Natural killer cell treated with Interleukin-12 subunit alpha and Interleukin-12 subunit beta and Interleukin-15 and Interleukin-18, amount 100 ng/mL, for 72 hours (primary cell): ENCODE measurements around the gene SSR1. TPM values are rescaled to one million over a fixed set of nuclear protein-coding genes. Genes with fewer than 3 reads are reported as not detected.
"Not testable (repeated sequence)": the region's sequence is repeated elsewhere in the genome, so short reads cannot be mapped to it uniquely, and the experiment has no call there.

Experiments
- ATAC-seq, 2 donors: fragments of 150-1000 bp; cut with Tn5 transposase in 1 of 2; sonication (Bioruptor Pico), chemical (Tn5 transposase) in 1 of 2; 2 replicates each; pipeline ENCODE4 v1.10.0; 2021
- DNase-seq: peaks from one replicate; pipeline ENCODE4 v3.0.0; 2022; ENCODE audit warnings: low spot score
- H3K27ac Mint-ChIP-seq, 2 donors: 1 replicate in 1 of 2; 2 replicates in 1 of 2; pipeline ENCODE4 v1.8.0; 2022; ENCODE audit warnings: mixed read lengths in 2 of 2, mild to moderate bottlenecking in 1 of 2, moderate library complexity in 1 of 2
- H3K27me3 Mint-ChIP-seq, 2 donors: 1 replicate in 1 of 2; 2 replicates in 1 of 2; pipeline ENCODE4 v1.8.0; 2022; ENCODE audit warnings: mixed read lengths in 2 of 2
- H3K36me3 Mint-ChIP-seq: one replicate; pipeline ENCODE4 v1.8.0; 2022; ENCODE audit warnings: mixed read lengths
- H3K4me1 Mint-ChIP-seq, 2 donors: 1 replicate in 1 of 2; 2 replicates in 1 of 2; pipeline ENCODE4 v1.8.0; 2022; ENCODE audit warnings: low read depth in 2 of 2, mixed read lengths in 2 of 2, mild to moderate bottlenecking in 1 of 2
- H3K4me3 Mint-ChIP-seq: one replicate; pipeline ENCODE4 v1.8.0; 2022; ENCODE audit warnings: mixed read lengths
- H3K9me3 Mint-ChIP-seq: 2 replicates; pipeline ENCODE4 v1.8.0; 2022; ENCODE audit warnings: mixed read lengths
- total RNA-seq, 2 donors: library from RNA; stranded (reverse); gene quantifications; one replicate each; pipeline ENCODE4 v1.2.3, GENCODE V29; 2022

Gene SSR1
- total RNA-seq, 2 donors from 2014 or later, result 154 to 194 TPM

DNA sequence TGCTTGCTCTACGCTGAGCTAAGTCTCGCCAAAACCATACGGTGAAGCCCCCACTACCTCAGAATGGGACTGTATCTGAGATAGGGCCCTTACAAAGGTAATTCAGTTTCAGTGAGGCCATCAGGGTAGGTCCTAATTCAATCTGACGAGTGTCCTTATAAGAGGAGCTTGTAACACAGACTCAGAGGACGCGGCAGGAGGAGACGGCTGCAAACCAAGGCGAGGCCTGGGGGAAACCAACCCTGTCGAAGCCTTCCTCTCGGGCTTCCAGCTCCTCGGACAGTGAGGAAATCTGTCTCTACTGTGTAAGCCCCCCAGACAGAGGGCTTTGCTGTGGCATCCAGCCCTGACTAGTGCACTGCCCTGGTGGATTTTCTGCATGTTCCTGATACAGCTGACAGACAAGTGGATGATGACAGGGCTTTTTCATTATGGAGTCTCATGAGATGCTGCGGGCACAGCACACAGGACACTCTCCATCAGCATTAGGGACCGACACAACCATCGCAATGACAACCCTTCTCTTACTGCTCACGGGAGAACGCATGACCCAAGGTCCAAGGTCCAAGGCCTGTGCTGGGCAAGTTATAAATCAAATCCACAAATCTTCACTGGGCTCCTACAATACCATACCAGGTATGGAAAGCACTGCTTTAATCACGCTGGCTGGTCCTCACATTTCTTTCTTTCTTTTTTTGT, 48.2 kb downstream of the SSR1 start:
- Mint-ChIP-seq H3K4me3 (no peak overlapping the region), H3K4me1 (peaks cover 8 to 16% of the 10 kb centered on the region in 2 donors), H3K36me3 (no peaks in the 10 kb centered on the region), H3K27ac (no peak overlapping the region), H3K27me3 (peaks cover 11 to 12% of the 10 kb centered on the region in 2 donors), H3K9me3 (no peaks in the 10 kb centered on the region)
- ATAC-seq (no peak), DNase-seq (no peak)

DNA sequence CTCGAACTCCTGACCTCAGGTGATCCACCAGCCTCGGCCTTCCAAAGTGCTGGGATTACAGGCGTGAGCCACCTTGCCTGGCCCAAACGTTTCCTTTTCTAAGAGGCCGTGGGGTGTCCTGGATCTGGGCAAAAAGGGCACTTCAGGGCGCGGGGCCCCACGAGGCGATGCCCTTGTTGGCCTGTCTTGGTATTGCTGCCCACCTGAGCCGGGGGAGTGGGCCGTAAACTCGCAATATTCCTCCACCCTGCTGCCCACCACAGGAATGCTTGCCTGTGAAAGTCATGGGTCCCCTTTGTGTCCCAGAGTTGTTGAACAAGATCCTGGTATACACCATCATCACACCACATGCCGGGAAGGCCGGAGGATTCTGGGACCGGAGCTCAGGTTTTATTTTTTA, 49.0 kb downstream of the SSR1 start:
- Mint-ChIP-seq H3K27ac (no peak overlapping the region), H3K4me1 (peaks cover 8 to 16% of the 10 kb centered on the region in 2 donors), H3K27me3 (peaks cover 19 to 20% of the 10 kb centered on the region in 2 donors), H3K4me3 (no peak overlapping the region), H3K36me3 (no peaks in the 10 kb centered on the region), H3K9me3 (no peaks in the 10 kb centered on the region)
- no peak for ATAC-seq
- DNase-seq, result no peak

- Mint-ChIP-seq H3K4me1 (peaks cover 8 to 16% of the 10 kb centered on the region in 2 donors), H3K27me3 (peaks cover 19 to 20% of the 10 kb centered on the region in 2 donors)
- not testable (repeated sequence) for H3K4me3 Mint-ChIP-seq, ATAC-seq, H3K9me3 Mint-ChIP-seq, DNase-seq, H3K27ac Mint-ChIP-seq, H3K36me3 Mint-ChIP-seq
Observed at GRCh38 chr6:7263519-7263805, 49.5 kb downstream of the SSR1 start.

DNA sequence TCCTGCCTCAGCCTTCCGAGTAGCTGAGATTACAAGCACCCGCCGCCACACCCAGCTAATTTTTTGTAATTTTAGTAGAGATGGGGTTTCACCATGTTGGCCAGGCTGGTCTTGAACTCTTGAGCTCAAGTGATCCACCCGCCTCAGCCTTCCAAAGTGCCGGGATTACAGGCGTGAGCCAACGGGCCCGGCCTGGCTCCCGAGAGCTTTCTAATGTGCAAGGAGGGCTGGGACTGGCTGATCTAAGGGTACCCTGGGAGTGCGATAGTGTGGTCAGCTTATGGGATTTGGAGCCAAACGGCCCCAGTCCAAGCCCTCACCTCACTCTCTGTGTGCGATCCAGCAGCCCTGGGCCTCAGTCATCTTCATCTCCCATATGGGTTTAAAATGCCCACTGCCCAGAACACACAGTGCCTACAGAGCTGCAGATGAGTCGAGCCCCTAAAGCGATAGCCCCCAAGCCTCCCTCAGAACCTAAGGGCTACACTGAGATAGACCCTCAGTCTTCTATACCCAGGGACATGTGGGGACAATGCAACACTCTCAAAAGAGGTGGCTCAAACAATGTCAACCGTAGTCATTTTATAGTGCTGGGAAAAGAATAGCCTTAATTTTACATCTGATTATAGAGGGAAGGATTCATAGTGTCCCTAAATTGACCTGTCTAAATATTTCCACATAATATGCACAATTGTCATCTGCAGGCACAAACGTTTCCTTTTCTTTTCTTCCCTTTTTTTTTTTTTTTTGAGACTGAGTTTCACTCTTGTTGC, 50.1 kb downstream of the SSR1 start:
- peaks cover 8 to 16% of the 10 kb centered on the region in 2 donors for H3K4me1 Mint-ChIP-seq
- no peaks in the 10 kb centered on the region for H3K9me3 Mint-ChIP-seq
- peaks cover 19 to 20% of the 10 kb centered on the region in 2 donors for H3K27me3 Mint-ChIP-seq
- peak overlapping the region in 1 of 2 donors; percentile 50 for H3K27ac Mint-ChIP-seq
- DNase-seq (no peak), ATAC-seq (no peak)
- H3K4me3 Mint-ChIP-seq, result no peak overlapping the region
- no peaks in the 10 kb centered on the region for H3K36me3 Mint-ChIP-seq

DNA sequence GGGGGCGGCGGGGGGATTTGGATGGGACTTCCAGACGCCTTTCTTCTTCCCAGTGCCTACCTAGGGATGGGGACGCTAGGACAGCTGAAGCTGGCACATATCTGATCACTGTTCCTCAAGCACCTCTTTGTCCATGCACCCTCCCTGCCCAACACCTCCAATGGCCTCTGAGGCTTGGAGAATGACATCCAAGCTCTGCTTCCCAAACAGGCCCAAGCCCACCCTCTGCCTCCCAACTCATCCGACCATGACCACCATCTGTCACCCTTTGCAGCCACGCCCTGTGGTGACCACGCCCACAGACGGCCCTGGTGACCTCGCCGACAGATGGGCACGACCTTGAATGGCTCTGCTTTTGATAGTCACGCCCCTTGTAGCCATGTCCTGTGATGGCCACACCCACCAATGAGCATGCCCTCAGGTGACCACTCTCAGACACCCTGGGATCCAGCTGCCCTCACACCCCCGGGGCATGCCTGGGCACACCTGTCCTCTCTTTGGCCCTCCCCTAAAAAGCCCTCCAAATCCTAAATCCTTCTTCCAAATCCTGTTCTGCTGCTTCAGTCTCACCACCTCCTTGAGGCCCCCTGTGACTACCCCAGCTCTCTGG, 51.0 kb downstream of the SSR1 start:
- Mint-ChIP-seq H3K4me3 (peak overlapping the region; percentile 53), H3K27me3 (peaks cover 19 to 20% of the 10 kb centered on the region in 2 donors), H3K36me3 (no peaks in the 10 kb centered on the region), H3K9me3 (no peaks in the 10 kb centered on the region), H3K27ac (peak overlapping the region in 1 of 2 donors; percentile 50), H3K4me1 (peaks cover 8 to 16% of the 10 kb centered on the region in 2 donors)
- DNase-seq, result no peak
- ATAC-seq, result no peak

GRCh38 chr6:7261032-7261841, 51.8 kb downstream of the SSR1 start:
- Mint-ChIP-seq H3K4me3 (peak overlapping the region; percentile 71), H3K36me3 (no peaks in the 10 kb centered on the region), H3K27ac (peak overlapping the region in 1 of 2 donors; percentile 55), H3K4me1 (peaks cover 8 to 16% of the 10 kb centered on the region in 2 donors), H3K9me3 (no peaks in the 10 kb centered on the region), H3K27me3 (peaks cover 19 to 20% of the 10 kb centered on the region in 2 donors)
- ATAC-seq, result peak; percentile 72 to 87
- DNase-seq, result peak; percentile 69

DNA sequence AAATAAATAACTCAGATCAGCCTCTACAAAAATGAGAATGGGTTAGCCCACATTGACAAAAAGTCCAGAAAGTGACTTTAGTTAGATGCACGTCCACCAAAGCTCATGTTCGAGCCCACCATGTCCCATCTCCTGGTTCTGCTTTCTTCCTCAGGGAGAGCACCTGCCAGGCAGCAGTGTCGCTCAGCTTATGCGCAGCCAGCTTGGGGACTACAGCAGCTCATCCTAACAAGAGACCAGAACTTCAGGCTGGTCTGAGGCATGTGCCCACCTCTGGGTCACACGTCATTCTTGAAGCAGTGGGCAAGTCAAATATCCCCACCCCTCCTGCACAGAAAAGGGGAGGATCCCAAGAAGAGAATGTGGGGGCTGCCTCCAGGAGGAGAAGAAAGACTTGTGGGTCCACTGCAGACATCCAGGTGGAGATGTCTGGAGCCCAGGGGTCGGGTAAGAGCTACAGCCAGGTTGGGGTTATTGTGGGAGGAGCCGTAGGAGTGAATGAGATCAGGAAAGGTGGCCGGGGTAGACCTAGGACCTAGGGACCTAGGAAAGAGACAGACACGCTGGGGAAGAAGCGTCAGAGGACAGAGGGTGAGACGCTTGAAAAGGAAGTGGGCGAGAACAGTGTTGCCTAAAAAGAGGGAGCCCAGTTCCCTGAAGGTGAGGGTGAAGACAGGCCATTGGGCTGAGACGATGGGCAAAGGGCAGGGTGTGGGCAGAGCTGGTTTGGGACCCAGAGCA, 52.5 kb downstream of the SSR1 start:
- Mint-ChIP-seq H3K27me3 (peaks cover 19 to 20% of the 10 kb centered on the region in 2 donors), H3K36me3 (no peaks in the 10 kb centered on the region), H3K4me3 (peak overlapping the region; percentile 71), H3K4me1 (peaks cover 8 to 16% of the 10 kb centered on the region in 2 donors), H3K27ac (peak overlapping the region in 1 of 2 donors; percentile 55), H3K9me3 (no peaks in the 10 kb centered on the region)
- no peak for DNase-seq
- ATAC-seq, result peak in 1 of 2 donors; percentile 4

DNA sequence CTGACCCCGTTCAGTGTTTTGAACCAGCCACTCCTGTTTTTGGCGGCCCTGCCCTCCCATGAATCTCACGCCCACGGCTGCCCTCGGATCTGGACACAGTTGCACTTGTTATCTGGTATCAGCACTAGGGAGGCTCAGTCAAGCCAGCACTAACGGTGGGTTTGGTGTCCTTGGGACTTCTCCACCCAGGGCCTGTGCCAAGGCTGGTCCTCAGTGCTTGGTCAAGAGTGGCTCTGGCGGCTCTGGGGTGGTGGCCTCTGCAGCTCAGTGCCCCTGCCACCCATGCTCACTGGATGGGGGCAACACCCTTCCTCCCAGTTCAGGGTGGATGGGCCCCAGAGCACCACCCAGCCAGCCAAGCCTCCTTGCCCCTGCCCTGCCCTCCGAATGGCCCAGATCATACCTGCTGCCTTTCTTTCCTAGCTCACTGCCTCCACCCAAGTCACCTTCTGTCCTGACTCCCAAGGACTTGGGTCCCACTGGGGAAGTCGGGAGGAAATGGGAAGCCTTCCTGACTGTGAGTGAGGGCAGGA, 54.7 kb downstream of the SSR1 start:
- H3K27me3 Mint-ChIP-seq, result peaks cover 19 to 20% of the 10 kb centered on the region in 2 donors
- DNase-seq (no peak), ATAC-seq (no peak)
- no peaks in the 10 kb centered on the region for H3K36me3 Mint-ChIP-seq
- H3K27ac Mint-ChIP-seq, result no peak overlapping the region
- no peaks in the 10 kb centered on the region for H3K9me3 Mint-ChIP-seq
- no peak overlapping the region for H3K4me3 Mint-ChIP-seq
- H3K4me1 Mint-ChIP-seq, result peaks cover 8 to 16% of the 10 kb centered on the region in 2 donors

- DNase-seq (no peak), ATAC-seq (no peak)
- Mint-ChIP-seq H3K4me3 (no peak overlapping the region), H3K9me3 (no peaks in the 10 kb centered on the region), H3K4me1 (peaks cover 8 to 16% of the 10 kb centered on the region in 2 donors), H3K36me3 (no peaks in the 10 kb centered on the region), H3K27me3 (peaks cover 19 to 20% of the 10 kb centered on the region in 2 donors), H3K27ac (no peak overlapping the region)
Observed at GRCh38 chr6:7257521-7258230, 55.3 kb downstream of the SSR1 start.

DNA sequence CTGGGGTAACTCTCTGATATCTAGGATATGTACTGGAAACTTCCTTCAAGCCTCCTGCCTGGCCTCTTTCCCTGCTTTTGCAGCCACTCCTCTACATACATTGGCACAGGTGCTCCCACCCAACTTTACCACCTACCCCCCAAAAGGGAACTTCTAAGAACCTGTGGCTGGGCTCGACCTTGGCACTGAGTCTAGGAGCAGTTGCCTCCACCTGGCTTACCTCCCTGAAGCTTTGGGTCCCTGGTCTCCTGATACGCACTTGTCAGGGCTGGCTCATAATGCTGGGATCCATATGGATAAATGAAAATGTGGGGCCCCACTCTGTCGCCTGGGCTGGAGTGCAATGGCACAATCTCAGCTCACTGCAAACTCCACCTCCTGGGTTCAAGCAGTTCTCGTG, 56.2 kb downstream of the SSR1 start:
- Mint-ChIP-seq H3K4me3 (no peak overlapping the region), H3K4me1 (peaks cover 8 to 11% of the 10 kb centered on the region in 2 donors), H3K27ac (no peak overlapping the region), H3K9me3 (no peaks in the 10 kb centered on the region), H3K36me3 (no peaks in the 10 kb centered on the region), H3K27me3 (peaks cover 16 to 20% of the 10 kb centered on the region in 2 donors)
- DNase-seq, result no peak
- no peak for ATAC-seq

DNA sequence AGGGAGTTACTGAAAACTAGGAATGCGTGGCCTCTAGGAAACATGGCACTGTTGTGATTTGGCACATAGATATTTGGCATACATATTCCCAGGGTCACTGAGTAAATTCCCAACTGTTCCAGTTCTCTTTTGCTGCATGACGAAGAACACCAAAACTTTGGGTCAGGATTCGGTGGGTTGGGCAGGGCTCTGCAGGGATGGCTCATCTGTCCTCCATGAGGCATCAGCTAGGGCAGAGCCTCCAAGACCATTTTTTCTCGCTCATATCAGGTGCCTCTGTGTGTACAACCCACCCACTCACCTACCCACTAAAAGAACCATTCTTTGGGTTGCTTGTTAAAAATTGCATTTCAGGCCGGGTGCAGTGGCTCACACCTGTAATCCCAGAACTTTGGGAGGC, 57.1 kb downstream of the SSR1 start:
- no peak for ATAC-seq
- H3K27me3 Mint-ChIP-seq, result peaks cover 16 to 19% of the 10 kb centered on the region in 2 donors
- H3K36me3 Mint-ChIP-seq, result no peaks in the 10 kb centered on the region
- H3K4me1 Mint-ChIP-seq, result peaks cover 7% of the 10 kb centered on the region in 2 donors
- no peak overlapping the region for H3K27ac Mint-ChIP-seq
- no peaks in the 10 kb centered on the region for H3K9me3 Mint-ChIP-seq
- no peak for DNase-seq
- no peak overlapping the region for H3K4me3 Mint-ChIP-seq
